ENCODE measurements around the gene GAGE12C.
"Not testable (repeated sequence)": the region's sequence is repeated elsewhere in the genome, so short reads cannot be mapped to it uniquely, and the experiment has no call there.

Gene GAGE12C, protein sequence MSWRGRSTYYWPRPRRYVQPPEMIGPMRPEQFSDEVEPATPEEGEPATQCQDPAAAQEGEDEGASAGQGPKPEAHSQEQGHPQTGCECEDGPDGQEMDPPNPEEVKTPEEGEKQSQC

DNA sequence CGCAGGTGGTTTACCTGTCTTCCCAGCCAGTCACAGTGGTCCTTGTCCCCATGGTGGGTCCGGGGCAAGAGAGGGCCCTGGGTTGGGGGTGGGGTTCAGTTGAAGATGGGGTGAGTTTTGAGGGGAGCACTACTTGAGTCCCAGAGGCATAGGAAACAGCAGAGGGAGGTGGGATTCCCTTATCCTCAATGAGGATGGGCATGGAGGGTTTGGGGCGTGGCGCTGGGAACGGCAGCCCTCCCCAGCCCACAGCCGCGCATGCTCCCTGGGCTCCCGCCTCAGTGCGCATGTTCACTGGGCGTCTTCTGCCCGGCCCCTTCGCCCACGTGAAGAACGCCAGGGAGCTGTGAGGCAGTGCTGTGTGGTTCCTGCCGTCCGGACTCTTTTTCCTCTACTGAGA lies at the start of gene GAGE12C:
Gene GAGE12C, plus strand, starts transcription at position 301 of the 400 bp plus-strand sequence. CDS start 1,155 bp downstream, outside the sequence.
- not testable (repeated sequence) for DNase-seq (ENCODE audit: low spot score)

DNA sequence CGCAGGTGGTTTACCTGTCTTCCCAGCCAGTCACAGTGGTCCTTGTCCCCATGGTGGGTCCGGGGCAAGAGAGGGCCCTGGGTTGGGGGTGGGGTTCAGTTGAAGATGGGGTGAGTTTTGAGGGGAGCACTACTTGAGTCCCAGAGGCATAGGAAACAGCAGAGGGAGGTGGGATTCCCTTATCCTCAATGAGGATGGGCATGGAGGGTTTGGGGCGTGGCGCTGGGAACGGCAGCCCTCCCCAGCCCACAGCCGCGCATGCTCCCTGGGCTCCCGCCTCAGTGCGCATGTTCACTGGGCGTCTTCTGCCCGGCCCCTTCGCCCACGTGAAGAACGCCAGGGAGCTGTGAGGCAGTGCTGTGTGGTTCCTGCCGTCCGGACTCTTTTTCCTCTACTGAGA lies 9.5 kb downstream of the GAGE12C start, which contains the start of gene GAGE12D:
Gene GAGE12D, plus strand, starts transcription at position 301 of the 400 bp plus-strand sequence. CDS start 1,155 bp downstream, outside the sequence.
- not testable (repeated sequence) for DNase-seq (ENCODE audit: low spot score)

DNA sequence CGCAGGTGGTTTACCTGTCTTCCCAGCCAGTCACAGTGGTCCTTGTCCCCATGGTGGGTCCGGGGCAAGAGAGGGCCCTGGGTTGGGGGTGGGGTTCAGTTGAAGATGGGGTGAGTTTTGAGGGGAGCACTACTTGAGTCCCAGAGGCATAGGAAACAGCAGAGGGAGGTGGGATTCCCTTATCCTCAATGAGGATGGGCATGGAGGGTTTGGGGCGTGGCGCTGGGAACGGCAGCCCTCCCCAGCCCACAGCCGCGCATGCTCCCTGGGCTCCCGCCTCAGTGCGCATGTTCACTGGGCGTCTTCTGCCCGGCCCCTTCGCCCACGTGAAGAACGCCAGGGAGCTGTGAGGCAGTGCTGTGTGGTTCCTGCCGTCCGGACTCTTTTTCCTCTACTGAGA lies 19.0 kb downstream of the GAGE12C start, which contains the start of gene GAGE12E:
Gene GAGE12E, plus strand, starts transcription at position 301 of the 400 bp plus-strand sequence. CDS start 1,155 bp downstream, outside the sequence.
- not testable (repeated sequence) for DNase-seq (ENCODE audit: low spot score)

DNA sequence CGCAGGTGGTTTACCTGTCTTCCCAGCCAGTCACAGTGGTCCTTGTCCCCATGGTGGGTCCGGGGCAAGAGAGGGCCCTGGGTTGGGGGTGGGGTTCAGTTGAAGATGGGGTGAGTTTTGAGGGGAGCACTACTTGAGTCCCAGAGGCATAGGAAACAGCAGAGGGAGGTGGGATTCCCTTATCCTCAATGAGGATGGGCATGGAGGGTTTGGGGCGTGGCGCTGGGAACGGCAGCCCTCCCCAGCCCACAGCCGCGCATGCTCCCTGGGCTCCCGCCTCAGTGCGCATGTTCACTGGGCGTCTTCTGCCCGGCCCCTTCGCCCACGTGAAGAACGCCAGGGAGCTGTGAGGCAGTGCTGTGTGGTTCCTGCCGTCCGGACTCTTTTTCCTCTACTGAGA lies 28.6 kb downstream of the GAGE12C start, which contains the start of gene GAGE12F:
Gene GAGE12F, plus strand, starts transcription at position 301 of the 400 bp plus-strand sequence. CDS start 1,155 bp downstream, outside the sequence.
- DNase-seq (ENCODE audit: low spot score) = not testable (repeated sequence)

DNA sequence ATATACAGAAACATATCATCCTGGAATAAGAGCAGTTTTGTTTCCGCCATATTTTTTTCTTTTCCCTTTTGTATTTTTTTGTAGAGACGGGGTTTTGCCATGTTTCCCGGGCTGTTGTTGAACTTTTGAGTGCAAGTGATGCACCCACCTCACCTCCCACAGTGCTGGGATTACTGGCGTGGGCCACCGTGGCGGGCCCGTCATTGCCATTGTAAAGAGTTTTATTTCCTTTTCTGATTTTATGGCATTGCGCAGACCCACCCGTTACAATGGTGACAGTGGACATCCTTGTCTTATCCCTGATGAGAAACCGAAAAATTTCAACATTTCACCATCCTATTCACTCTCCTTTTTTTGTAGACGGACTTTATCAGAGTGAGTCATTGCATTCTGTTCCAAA lies 36.8 kb downstream of the GAGE12C start:
- DNase-seq (ENCODE audit: low spot score) = not testable (repeated sequence)

DNA sequence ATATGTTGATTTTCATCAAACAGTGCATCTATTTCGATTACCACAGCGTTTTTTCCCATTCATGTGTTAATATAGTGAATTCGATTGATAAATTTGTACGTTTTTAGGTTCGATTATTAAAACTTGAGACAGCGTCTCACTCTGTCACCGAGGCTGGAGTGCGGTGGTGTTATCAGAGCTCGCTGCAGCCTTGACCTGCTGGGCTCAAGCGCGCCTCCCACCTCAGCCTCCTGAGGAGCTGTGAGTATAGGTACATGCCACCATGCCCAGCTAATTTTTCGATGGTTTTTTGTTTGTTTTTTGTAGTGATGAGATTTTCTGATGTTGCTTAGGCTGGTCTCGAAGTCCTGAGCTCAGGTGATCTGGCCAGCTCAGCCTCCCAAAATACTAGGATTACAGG lies 37.2 kb downstream of the GAGE12C start:
- DNase-seq (ENCODE audit: low spot score) = not testable (repeated sequence)

DNA sequence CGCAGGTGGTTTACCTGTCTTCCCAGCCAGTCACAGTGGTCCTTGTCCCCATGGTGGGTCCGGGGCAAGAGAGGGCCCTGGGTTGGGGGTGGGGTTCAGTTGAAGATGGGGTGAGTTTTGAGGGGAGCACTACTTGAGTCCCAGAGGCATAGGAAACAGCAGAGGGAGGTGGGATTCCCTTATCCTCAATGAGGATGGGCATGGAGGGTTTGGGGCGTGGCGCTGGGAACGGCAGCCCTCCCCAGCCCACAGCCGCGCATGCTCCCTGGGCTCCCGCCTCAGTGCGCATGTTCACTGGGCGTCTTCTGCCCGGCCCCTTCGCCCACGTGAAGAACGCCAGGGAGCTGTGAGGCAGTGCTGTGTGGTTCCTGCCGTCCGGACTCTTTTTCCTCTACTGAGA lies 38.1 kb downstream of the GAGE12C start, which contains the start of gene GAGE12G:
Gene GAGE12G, plus strand, starts transcription at position 301 of the 400 bp plus-strand sequence. CDS start 1,155 bp downstream, outside the sequence.
- DNase-seq (ENCODE audit: low spot score) = not testable (repeated sequence)

DNA sequence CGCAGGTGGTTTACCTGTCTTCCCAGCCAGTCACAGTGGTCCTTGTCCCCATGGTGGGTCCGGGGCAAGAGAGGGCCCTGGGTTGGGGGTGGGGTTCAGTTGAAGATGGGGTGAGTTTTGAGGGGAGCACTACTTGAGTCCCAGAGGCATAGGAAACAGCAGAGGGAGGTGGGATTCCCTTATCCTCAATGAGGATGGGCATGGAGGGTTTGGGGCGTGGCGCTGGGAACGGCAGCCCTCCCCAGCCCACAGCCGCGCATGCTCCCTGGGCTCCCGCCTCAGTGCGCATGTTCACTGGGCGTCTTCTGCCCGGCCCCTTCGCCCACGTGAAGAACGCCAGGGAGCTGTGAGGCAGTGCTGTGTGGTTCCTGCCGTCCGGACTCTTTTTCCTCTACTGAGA lies 47.7 kb downstream of the GAGE12C start, which contains the start of gene GAGE12H:
Gene GAGE12H, plus strand, starts transcription at position 301 of the 400 bp plus-strand sequence. CDS start 1,155 bp downstream, outside the sequence.
- not testable (repeated sequence) for DNase-seq (ENCODE audit: low spot score)
